ENCODE results near the gene TTC3. TPM values are rescaled to one million over a fixed set of nuclear protein-coding genes. Genes with fewer than 3 reads are reported as not detected.

Gene TTC3
- total RNA-seq, 1 donor from 2014 or later, result 57.2 TPM

DNA sequence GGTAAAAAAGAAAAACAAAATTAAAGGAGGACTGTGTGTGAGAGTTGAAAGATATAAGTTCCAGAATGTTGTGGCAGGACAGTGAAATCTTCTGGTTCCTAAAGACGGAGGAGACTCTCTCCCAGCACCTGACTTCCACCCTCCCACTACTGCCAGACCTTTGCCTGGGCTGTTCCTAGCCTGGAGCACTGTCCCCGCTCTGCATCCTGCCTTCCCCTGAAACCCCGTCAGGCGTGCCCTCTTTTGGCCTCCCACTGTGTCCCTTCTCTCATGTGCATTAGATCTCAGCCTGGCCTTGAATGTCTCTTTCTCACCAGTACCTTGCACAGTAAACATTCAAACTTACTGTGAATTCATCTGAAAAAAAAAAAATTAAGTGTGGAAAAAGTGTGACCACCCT is 120.0 kb downstream of the TTC3 start:
- intact Hi-C loops (cut with micrococcal nuclease), result no loop called here

GRCh38 chr21:37193676-37194075 is 120.6 kb downstream of the TTC3 start:
- intact Hi-C loops (cut with micrococcal nuclease), result no loop called here

DNA sequence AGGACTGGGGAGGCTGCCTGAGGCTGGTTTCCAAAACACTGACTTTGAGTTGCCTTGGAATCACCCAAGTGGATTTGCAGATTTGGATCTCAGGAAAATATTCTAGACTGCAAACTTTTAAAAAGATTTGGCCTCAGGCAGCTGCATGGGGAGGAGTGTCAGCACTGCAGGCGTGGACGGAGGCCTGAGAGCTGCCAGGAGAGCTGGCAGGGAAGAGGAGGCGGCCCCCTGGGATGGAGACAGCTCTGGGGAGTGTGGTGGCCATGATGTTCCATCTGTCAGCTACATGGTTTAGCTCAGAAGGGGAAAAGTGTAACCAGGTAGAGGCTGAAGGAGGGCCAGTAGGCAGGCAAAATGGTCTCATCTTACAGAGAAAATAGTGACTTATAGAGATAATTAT is 122.0 kb downstream of the TTC3 start:
- intact Hi-C loops (cut with micrococcal nuclease), result no loop called here

GRCh38 chr21:37195610-37196009 is 122.6 kb downstream of the TTC3 start:
- intact Hi-C loops (cut with micrococcal nuclease), result no loop called here

- intact Hi-C loops (cut with micrococcal nuclease), result no loop called here
Measured at GRCh38 chr21:37196847-37197246, 123.8 kb downstream of the TTC3 start.

DNA sequence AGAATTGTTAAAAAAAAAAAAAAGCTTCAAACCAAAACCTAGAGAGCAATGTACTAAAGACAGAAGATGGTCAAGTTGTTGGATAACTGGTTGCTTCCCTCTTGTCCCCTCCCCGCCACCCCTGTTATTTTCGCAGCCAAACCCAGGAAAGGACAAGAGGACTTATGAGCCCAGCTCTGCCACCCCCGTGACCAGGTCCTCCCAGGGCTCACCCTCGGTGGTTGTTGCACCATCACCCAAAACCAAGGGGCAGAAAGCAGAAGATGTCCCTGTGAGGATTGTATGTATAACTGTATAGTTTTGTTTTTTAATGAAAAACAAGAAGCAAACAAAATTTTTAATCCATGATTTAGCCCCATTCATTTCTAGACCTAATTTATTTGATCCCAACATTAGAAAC is 124.7 kb downstream of the TTC3 start:
- intact Hi-C loops (cut with micrococcal nuclease), result no loop called here

DNA sequence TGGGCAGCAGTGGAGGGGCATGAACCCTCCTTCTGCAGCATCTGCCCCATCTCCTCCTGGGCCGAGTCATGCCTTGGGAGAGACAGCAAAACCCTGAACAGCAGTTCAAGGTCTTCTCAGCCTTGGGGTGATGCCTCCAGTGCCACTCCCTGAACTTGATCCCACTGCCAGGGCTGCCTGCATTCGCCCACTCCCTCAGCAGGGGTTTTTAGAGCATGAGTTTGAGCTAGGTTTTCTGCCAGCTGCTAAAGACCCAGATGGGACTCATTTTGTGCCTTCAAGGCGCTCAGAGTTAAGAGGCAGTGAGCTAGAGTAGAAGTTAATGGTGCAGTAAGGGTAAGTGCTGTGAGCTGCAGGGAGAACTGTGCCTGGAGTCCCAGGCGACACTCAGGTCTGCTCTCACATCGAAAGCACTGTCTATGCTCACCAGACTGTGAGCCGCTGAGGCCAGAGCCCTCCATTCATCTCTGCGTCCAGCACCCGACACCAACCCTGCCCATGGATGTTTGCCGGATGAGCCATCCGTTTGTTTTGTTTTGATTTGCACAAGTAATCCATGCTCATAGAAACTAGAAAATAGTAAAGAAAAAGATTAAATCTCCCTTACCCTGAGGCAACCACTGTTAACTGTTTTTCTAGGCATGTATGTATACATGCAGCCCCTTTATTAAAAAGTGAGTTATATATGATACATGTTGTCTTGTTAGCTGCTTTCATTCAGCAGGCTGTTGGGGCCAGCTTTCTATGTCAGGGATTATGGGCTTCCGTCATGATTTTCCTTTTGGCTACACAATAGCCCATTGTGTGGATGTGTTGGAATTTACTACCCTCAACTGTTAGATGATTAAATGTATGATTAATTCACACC is 126.2 kb downstream of the TTC3 start:
- intact Hi-C loops (cut with micrococcal nuclease), result no loop called here

- intact Hi-C loops (cut with micrococcal nuclease), result no loop called here
Measured at GRCh38 chr21:37200641-37201480, 127.8 kb downstream of the TTC3 start.

GRCh38 chr21:37202221-37203110 is 129.4 kb downstream of the TTC3 start:
- intact Hi-C loops (cut with micrococcal nuclease), result no loop called here

- intact Hi-C loops (cut with micrococcal nuclease), result no loop called here
Measured at GRCh38 chr21:37204580-37204979, 131.5 kb downstream of the TTC3 start.

GRCh38 chr21:37206496-37206895 is 133.4 kb downstream of the TTC3 start:
- intact Hi-C loops (cut with micrococcal nuclease), result no loop called here

- intact Hi-C loops (cut with micrococcal nuclease), result no loop called here
Measured at GRCh38 chr21:37207441-37208009, 134.5 kb downstream of the TTC3 start.

- intact Hi-C loops (cut with micrococcal nuclease), result no loop called here
Measured at GRCh38 chr21:37208056-37208721, 135.1 kb downstream of the TTC3 start.

DNA sequence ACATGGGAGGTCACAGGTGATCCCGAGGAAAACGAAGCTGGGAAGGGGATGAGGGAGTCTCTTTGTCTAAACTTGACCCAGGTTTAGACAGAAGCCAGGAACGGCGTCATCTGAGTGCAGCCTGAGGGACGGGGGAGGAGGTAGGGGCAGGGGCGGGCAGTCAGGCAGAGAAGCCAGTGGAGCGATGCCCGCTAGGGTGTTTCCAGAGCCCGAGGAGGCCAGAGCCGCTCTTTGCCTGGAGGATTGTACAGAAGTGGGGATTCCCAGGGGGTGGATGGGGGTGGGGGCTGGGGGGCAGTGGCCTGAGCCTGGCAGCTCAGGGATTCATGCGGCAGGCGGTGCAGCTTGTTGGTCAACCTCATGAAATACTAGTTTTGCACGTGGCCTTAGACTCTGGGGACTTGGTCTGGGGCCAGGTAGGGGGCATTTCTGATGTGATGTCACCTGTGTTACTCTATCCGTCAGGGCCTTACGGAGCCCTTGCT is 135.7 kb downstream of the TTC3 start:
- intact Hi-C loops (cut with micrococcal nuclease), result no loop called here

GRCh38 chr21:37210130-37210529 is 137.1 kb downstream of the TTC3 start:
- intact Hi-C loops (cut with micrococcal nuclease), result no loop called here

GRCh38 chr21:37210799-37211198 is 137.7 kb downstream of the TTC3 start:
- intact Hi-C loops (cut with micrococcal nuclease), result no loop called here

DNA sequence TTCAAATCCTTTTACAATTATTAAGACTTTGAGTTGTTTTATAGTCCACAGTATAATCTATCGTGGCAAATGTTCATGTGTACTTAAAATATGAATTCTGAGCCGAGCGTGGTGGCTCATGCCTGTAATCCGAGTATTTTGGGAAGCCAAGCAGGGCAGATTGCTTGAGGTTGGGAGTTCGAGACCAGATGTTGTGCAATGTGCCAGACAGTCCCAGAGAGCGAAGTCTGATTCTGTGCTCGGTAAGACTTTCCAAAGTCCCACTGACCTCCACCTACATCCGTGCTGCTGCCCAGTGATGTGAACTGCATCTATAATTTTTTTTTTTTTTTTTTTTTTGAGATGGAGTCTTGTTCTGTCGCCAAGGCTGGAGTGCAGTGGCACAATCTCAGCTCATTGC is 141.9 kb downstream of the TTC3 start:
- intact Hi-C loops (cut with micrococcal nuclease), result no loop called here

GRCh38 chr21:37219761-37220432 is 146.8 kb downstream of the TTC3 start:
- intact Hi-C loops (cut with micrococcal nuclease), result loop anchor here (1.0 to 5.0 kb wide), 2 partner anchors 147 to 242 kb away; partner anchors contain the start of genes PIGP and TTC3

- intact Hi-C loops (cut with micrococcal nuclease), result loop anchor here (1.0 to 5.0 kb wide), 2 partner anchors 147 to 242 kb away; partner anchors contain the start of genes PIGP and TTC3
Measured at GRCh38 chr21:37220433-37220980, 147.5 kb downstream of the TTC3 start.
